Right lobe of liver (tissue), 6 donors: ENCODE data around the gene POU5F2. TPM values are rescaled to one million over a fixed set of nuclear protein-coding genes. Genes with fewer than 3 reads are reported as not detected.

Experiments
- ATAC-seq, 4 donors: fragments of 200-7000 bp; cut with Tn5 transposase; one replicate each; pipeline ENCODE4 v1.9.1; 2020; ENCODE audit warnings: mild to moderate bottlenecking in 4 of 4, moderate library complexity in 4 of 4
- DNase-seq, 3 donors: peaks; one replicate each; pipeline ENCODE4 v3.0.0-alpha.2; 2020
- H3K27ac ChIP-seq, 3 donors: fragments of 200-600 bp; one replicate each; pipeline ENCODE4 v1.8.0; 2022
- H3K27me3 ChIP-seq, 2 donors: fragments of 200-600 bp; one replicate each; pipeline ENCODE4 v1.8.0; 2022
- H3K36me3 ChIP-seq, 4 donors: fragments of 200-600 bp; sonication (generic) in 1 of 4; one replicate each; pipeline versions ENCODE4 v1.5.1 to v1.8.0; 2017 to 2022; ENCODE audit warnings: control low read depth in 1 of 4
- H3K4me1 ChIP-seq, 4 donors: fragments of 200-600 bp; sonication (generic) in 1 of 4; one replicate each; pipeline versions ENCODE4 v1.5.1 to v1.8.0; 2017 to 2022; ENCODE audit warnings: control low read depth in 1 of 4
- H3K4me3 ChIP-seq, 3 donors: fragments of 200-600 bp; one replicate each; pipeline ENCODE4 v1.8.0; 2022
- H3K9me3 ChIP-seq, 4 donors: fragments of 200-600 bp; sonication (generic) in 1 of 4; one replicate each; pipeline versions ENCODE4 v1.5.1 to v1.8.0; 2017 to 2022; ENCODE audit warnings: control low read depth in 1 of 4
- POLR2A ChIP-seq: fragments of 450-650 bp; IDR thresholded peaks from one replicate; pipeline ENCODE4 v1.6.1; 2017; ENCODE audit warnings: antibody characterized with exemption, mild to moderate bottlenecking
- WGBS: methylation state at CpG from one replicate; pipeline ENCODE4 v1.1.6; 2018; ENCODE audit warnings: low coverage, low lambda C conversion rate; ENCODE audit not compliant: insufficient coverage; ENCODE audit errors: missing lambda C conversion rate; 5-methylcytosine and 5-hydroxymethylcytosine counted together
- intact Hi-C, 2 donors: fragments of 100-400 bp; cut with DNase I; formaldehyde crosslinking; loops; one replicate each; pipeline versions ENCODE4 v1.11.2 to v1.14.1; 2022
- total RNA-seq, 6 experiments: library from RNA; depleted of rRNA in 2 of 6; stranded (reverse); fragments of >200 nt in 2 of 6; fragmentation: NEBNext Ultra II Directional in 3 of 6; extraction: Animal tissue kit (Norgen Biotek cat#: 25700) in 3 of 6; gene quantifications; one replicate each; pipeline versions ENCODE4 v1.1.0 to v1.2.4, GENCODE V29; 2016 to 2023
- TF ChIP-seq, protein P1 (sequence below), 4 donors: fragments of 200-600 bp in 3 of 4; fragments of 450-650 bp in 1 of 4; IDR thresholded peaks; one replicate each; pipeline versions ENCODE4 v1.5.1 to v1.8.0; 2016 to 2022; ENCODE audit warnings: antibody characterized with exemption in 4 of 4, mild to moderate bottlenecking in 2 of 4
- donor health status: DM: no; HTN: yes; CAD: no.
- donor health status: DM: no; HTN: no; CAD: no.
- donor health status: DM: no; HTN: no; CAD: no.
- donor health status: DM: no; HTN: yes; CAD: no.
- donor health status: DM: no; HTN: yes; CAD: no.

The POU5F2 gene
- total RNA-seq, 6 experiments from 2014 or later = 0.29 to 1.3 (median 0.52) TPM

DNA sequence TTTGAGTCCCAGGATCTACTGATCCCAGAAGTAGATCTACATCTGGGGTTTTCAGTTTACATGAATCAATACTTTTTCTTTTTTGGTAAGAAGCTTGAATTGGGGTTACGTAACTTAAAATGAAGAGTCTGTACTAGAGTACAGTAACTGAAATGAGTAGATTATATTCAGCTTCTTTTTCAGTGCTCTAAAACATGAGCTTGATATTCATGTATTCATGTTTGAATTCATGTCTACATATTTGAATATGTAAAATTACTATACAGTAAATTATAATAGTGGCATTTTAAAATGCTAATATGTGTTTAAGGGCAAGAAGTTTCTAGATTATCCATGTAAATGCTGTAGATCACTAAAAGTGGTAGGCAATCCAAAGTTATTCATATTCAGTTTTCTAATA is 14.8 kb downstream of the POU5F2 start:
- TF ChIP-seq POLR2A = no peak
- TF ChIP-seq, protein P1, sequence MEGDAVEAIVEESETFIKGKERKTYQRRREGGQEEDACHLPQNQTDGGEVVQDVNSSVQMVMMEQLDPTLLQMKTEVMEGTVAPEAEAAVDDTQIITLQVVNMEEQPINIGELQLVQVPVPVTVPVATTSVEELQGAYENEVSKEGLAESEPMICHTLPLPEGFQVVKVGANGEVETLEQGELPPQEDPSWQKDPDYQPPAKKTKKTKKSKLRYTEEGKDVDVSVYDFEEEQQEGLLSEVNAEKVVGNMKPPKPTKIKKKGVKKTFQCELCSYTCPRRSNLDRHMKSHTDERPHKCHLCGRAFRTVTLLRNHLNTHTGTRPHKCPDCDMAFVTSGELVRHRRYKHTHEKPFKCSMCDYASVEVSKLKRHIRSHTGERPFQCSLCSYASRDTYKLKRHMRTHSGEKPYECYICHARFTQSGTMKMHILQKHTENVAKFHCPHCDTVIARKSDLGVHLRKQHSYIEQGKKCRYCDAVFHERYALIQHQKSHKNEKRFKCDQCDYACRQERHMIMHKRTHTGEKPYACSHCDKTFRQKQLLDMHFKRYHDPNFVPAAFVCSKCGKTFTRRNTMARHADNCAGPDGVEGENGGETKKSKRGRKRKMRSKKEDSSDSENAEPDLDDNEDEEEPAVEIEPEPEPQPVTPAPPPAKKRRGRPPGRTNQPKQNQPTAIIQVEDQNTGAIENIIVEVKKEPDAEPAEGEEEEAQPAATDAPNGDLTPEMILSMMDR (IDR thresholded peaks at IDR 0.05) = no peak
- DNase-seq (no peak), ATAC-seq (no peak)
- intact Hi-C loops = no loop called here
- peaks cover 0 to 1% (median 0%) of the 10 kb centered on the region in 4 donors for H3K4me1 ChIP-seq
- H3K4me3 ChIP-seq = no peak overlapping the region
- no peak overlapping the region for H3K27ac ChIP-seq
- H3K36me3 ChIP-seq = no peaks in the 10 kb centered on the region
- H3K27me3 ChIP-seq = no peaks in the 10 kb centered on the region
- 100% methylated on average over 1 of the region's 1 CpG for WGBS
- no peaks in the 10 kb centered on the region for H3K9me3 ChIP-seq

DNA sequence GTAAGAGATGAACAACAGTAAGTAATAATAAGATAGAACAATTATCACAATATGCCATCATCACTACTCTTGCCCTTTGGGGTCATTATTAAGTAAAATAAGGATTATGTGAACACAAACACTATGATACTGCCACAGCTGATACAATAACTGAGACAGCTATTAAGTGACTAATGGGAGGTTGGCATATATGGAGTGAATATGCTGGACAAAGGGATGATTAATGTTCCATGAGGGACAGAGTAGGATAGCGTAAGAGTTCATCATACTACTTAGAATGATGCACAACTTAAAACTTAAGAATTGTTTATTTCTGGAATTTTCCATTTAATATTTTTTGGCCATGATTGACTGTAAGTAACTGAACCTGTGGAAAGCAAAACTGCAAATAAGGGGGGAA is 16.6 kb downstream of the POU5F2 start:
- WGBS = 100% methylated on average over 1 of the region's 1 CpG
- ATAC-seq = no peak

DNA sequence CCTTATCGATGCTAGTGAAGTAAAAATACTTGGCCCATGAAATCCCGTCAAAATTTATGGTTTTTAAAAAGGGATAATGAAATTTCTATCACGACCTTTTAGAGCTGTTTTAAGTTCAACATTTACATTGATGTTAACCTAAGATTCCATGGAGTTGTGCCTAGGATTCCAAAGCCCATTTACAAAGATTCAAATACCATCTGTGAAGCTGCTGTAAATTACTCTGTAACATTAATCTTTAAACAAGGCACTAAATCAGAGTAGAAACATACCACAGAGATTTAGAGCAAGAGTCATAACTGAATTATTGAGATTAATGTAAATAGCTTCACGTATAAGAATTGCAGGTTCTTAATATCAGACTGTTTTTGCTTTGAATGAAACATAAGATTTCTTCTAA is 17.7 kb downstream of the POU5F2 start:
- intact Hi-C loops = no loop called here
- peaks cover 0 to 4% (median 0%) of the 10 kb centered on the region in 4 donors for H3K4me1 ChIP-seq
- no peaks in the 10 kb centered on the region for H3K27me3 ChIP-seq
- H3K36me3 ChIP-seq = no peaks in the 10 kb centered on the region
- 75% methylated on average over 4 of the region's 4 CpGs for WGBS
- no peaks in the 10 kb centered on the region for H3K9me3 ChIP-seq
- H3K4me3 ChIP-seq = no peak overlapping the region
- no peak overlapping the region for H3K27ac ChIP-seq
- DNase-seq (no peak), ATAC-seq (no peak)
- TF ChIP-seq POLR2A = no peak
- TF ChIP-seq, protein P1 (IDR thresholded peaks at IDR 0.05) = no peak

More for the DNA sequence above, 16.6 kb downstream of the POU5F2 start:
- Histone ChIP-seq H3K27ac (no peak overlapping the region), H3K36me3 (no peaks in the 10 kb centered on the region), H3K27me3 (no peaks in the 10 kb centered on the region), H3K9me3 (no peaks in the 10 kb centered on the region), H3K4me1 (peaks cover 0 to 4% (median 0%) of the 10 kb centered on the region in 4 donors), H3K4me3 (no peak overlapping the region)
- intact Hi-C loops = no loop called here
- TF ChIP-seq, protein P1 (IDR thresholded peaks at IDR 0.05) = no peak
- no peak for TF ChIP-seq POLR2A
- no peak for DNase-seq

DNA sequence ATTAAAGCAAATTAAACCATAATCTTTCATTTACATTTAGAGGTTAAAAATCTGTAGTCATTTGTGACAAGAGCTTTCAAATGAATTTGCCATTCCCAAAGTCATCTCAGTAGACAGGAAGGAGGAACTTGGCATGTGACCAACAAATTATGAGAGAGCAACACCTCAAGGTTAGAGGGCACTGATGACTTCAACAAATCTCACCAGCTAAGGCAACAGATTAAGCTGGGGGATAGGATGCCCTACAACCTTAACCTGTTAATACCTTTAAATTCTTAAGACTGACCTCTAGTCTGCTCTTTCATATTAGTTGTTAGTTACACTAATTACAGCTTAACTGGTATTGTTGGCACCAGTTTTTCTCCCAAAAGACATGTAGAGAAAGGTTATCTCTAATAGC is 18.4 kb downstream of the POU5F2 start:
- ATAC-seq = peak in 1 of 4 donors; percentile 18
- intact Hi-C loops = no loop called here
- TF ChIP-seq, protein P1 (IDR thresholded peaks at IDR 0.05) = no peak
- no peaks in the 10 kb centered on the region for H3K36me3 ChIP-seq
- peaks cover 0 to 4% (median 0%) of the 10 kb centered on the region in 4 donors for H3K4me1 ChIP-seq
- no peak overlapping the region for H3K27ac ChIP-seq
- H3K4me3 ChIP-seq = no peak overlapping the region
- DNase-seq = no peak
- H3K9me3 ChIP-seq = no peaks in the 10 kb centered on the region
- no peaks in the 10 kb centered on the region for H3K27me3 ChIP-seq

DNA sequence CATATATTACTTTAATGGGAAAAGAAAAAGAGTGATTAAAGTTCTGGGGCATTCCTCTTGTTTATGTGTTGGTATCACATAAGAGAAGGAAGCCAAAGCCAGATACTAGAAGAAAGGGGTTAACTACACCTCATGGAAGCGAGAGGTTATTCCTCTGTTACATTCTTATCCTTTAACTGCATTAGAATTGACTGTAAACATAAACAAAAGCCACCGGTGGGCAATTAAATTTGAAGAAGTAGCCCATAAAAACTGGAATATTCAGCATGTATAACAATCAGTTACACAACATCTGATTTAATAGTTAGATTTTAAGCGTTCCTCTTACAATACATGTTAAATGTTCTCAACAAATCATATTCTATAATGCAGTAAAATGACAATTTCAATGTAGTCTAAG is 18.8 kb downstream of the POU5F2 start:
- WGBS = 89% methylated on average over 3 of the region's 3 CpGs
- Histone ChIP-seq H3K36me3 (no peaks in the 10 kb centered on the region), H3K27me3 (no peaks in the 10 kb centered on the region), H3K4me1 (peaks cover 0 to 4% (median 0%) of the 10 kb centered on the region in 4 donors), H3K9me3 (no peaks in the 10 kb centered on the region), H3K27ac (no peak overlapping the region), H3K4me3 (no peak overlapping the region)
- ATAC-seq (no peak), DNase-seq (no peak)
- intact Hi-C loops = no loop called here
- TF ChIP-seq POLR2A = no peak
- TF ChIP-seq, protein P1 (IDR thresholded peaks at IDR 0.05) = no peak
